MV-4-11 (cell line): ENCODE data around the gene CRACDL.

ENCODE experiments used
- DNase-seq: peaks from one replicate; lab custom pipeline; 2025; lab: John Stamatoyannopoulos, UW

The CRACDL gene

GRCh38 chr2:98825020-98825350, 111.0 kb downstream of the CRACDL start:
- DNase-seq: no peak

GRCh38 chr2:98824256-98825019, 111.6 kb downstream of the CRACDL start:
- peak; percentile 58 for DNase-seq

- DNase-seq: no peak
Measured at GRCh38 chr2:98823196-98824170, 112.5 kb downstream of the CRACDL start.

GRCh38 chr2:98822301-98823164, 113.5 kb downstream of the CRACDL start:
- no peak for DNase-seq

GRCh38 chr2:98821629-98822135, 114.3 kb downstream of the CRACDL start:
- no peak for DNase-seq

GRCh38 chr2:98819231-98819766, 116.7 kb downstream of the CRACDL start:
- DNase-seq: no peak

- no peak for DNase-seq
Measured at GRCh38 chr2:98818164-98818563, 117.9 kb downstream of the CRACDL start.

- DNase-seq: no peak
Measured at GRCh38 chr2:98816281-98816680, 119.7 kb downstream of the CRACDL start.

- no peak for DNase-seq
Measured at GRCh38 chr2:98815795-98816194, 120.2 kb downstream of the CRACDL start.

GRCh38 chr2:98811766-98812165, 124.3 kb downstream of the CRACDL start:
- no peak for DNase-seq

- DNase-seq: no peak
Measured at GRCh38 chr2:98810588-98810928, 125.5 kb downstream of the CRACDL start.

GRCh38 chr2:98809878-98810587, 126.0 kb downstream of the CRACDL start:
- no peak for DNase-seq

- DNase-seq: no peak
Measured at GRCh38 chr2:98809116-98809515, 126.9 kb downstream of the CRACDL start.

- DNase-seq: no peak
Measured at GRCh38 chr2:98808546-98808945, 127.5 kb downstream of the CRACDL start.

- no peak for DNase-seq
Measured at GRCh38 chr2:98807929-98808328, 128.1 kb downstream of the CRACDL start.

- DNase-seq: peak; percentile 24
Measured at GRCh38 chr2:98807221-98807620, 128.8 kb downstream of the CRACDL start.

- no peak for DNase-seq
Measured at GRCh38 chr2:98806236-98806697, 129.8 kb downstream of the CRACDL start.

- DNase-seq: peak; percentile 96
Measured at GRCh38 chr2:98805412-98806171, 130.4 kb downstream of the CRACDL start.

GRCh38 chr2:98804736-98805135, 131.3 kb downstream of the CRACDL start:
- no peak for DNase-seq

GRCh38 chr2:98804265-98804650, 131.8 kb downstream of the CRACDL start:
- no peak for DNase-seq
